AG04450 (cell line): ENCODE measurements around the gene ERI2. TPM values are rescaled to one million over a fixed set of nuclear protein-coding genes. Genes with fewer than 3 reads are reported as not detected.

ENCODE experiments used
- CTCF ChIA-PET: fragments of 300-600, 350-600 bp; formaldehyde crosslinking; extraction: SDS; loops from one replicate; lab custom pipeline; 2022; ENCODE audit warnings: antibody characterized with exemption, inconsistent platforms; lab: Charles Lee
- POLR2A ChIA-PET: fragments of 350-600 bp; formaldehyde crosslinking; extraction: SDS; loops from one replicate; lab custom pipeline; 2021; ENCODE audit warnings: antibody characterized with exemption, inconsistent platforms; lab: Yijun Ruan, JAX
- DNase-seq: peaks from one replicate; pipeline ENCODE4 v3.0.0-alpha.2; 2011; ENCODE audit warnings: low read depth, low spot score
- H3K27ac ChIP-seq: one replicate; pipeline ENCODE4 v1.5.1; 2012; ENCODE audit warnings: low read depth, low read length, control low read depth
- H3K27me3 ChIP-seq: one replicate; pipeline ENCODE4 v1.6.0; 2012; ENCODE audit warnings: low read length; ENCODE audit not compliant: control insufficient read depth, insufficient read depth
- H3K4me3 ChIP-seq: 2 replicates; pipeline ENCODE4 v1.5.1; 2011; ENCODE audit warnings: mild to moderate bottlenecking, low read depth, low read length, control low read depth
- H3K9me3 ChIP-seq: 2 replicates; pipeline ENCODE4 v1.5.1; 2012; ENCODE audit warnings: low read length; ENCODE audit not compliant: control insufficient read depth, insufficient read depth
- polyA minus RNA-seq: library from RNA; depleted of rRNA, polyadenylated mRNA; stranded (reverse); fragments of >200 nt; gene quantifications from 2 replicates; pipeline ENCODE4 v1.2.3, GENCODE V29; 2011; rRNA and poly(A)+ RNA removed
- polyA plus RNA-seq: library from polyadenylated mRNA; depleted of rRNA; stranded (reverse); fragments of >200 nt; gene quantifications from 2 replicates; pipeline ENCODE4 v1.2.3, GENCODE V29; 2011; rRNA removed
- TF ChIP-seq, protein P1 (sequence below): IDR thresholded peaks from 2 replicates; pipeline ENCODE4 v1.5.1; 2011; ENCODE audit warnings: low read depth, low read length, control low read depth, inconsistent platforms

Gene ERI2, protein sequence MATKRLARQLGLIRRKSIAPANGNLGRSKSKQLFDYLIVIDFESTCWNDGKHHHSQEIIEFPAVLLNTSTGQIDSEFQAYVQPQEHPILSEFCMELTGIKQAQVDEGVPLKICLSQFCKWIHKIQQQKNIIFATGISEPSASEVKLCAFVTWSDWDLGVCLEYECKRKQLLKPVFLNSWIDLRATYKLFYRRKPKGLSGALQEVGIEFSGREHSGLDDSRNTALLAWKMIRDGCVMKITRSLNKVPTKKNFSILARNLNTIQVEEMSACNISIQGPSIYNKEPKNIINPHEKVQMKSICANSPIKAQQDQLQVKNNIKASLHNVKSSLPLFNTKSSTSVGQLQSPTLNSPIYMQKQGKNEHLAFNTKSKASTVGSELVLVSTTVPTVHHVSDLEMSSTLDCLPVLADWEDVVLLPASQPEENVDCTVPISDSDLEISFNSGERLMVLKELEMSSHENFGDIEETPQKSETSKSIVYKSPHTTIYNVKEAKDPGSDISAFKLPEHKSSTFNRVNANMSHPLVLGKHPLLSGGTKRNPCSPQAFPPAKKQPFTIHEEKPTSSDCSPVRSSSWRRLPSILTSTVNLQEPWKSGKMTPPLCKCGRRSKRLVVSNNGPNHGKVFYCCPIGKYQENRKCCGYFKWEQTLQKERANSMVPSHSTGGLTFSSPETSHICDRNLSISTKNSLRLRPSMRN
- polyA plus RNA-seq (10.2 and 14.8 TPM in 2 replicates), polyA minus RNA-seq (5.7 TPM in 2 replicates)

DNA sequence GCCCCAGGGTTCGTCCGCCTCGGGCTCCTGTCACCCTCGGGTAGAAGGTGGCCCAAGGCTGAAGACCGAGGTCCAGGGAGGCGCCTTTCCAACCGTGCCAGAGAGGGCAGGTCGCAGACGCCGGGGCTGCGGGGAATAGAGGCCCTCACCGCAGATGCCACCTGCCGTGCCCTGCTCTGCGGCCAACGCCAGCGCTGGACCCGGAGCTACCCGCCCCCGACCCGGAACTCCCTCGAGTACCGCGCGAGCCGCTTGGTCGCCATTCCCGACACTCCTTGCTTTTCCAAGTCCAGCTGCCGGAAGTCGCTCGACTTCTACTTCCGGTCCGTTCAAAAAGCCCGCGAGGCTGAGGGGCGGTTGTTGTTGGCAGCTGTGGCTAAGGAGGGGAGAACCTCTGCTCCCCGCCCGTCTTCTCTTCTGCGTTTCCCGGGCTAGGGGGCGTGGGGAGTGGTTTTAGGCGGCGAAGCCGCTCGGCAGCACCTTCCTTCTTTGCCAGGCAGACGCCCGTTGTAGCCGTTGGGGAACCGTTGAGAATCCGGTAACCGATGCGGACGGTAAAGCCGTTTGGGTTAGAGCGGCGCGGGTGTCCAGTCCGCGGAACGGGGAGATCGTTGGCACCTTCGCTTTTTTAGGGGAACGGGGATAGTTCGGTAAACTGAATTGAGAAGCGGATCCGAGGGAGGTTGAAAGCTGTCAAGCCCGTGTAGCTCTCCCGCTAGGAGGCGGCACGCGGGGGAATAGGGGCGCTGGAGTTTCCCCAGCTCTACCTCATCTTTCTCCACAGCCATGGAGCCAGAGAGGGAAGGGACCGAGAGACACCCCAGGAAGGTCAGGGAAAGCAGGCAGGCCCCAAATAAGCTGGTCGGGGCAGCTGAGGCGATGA lies at the start of gene ERI2, which contains the start of gene REXO5:
ERI2 (minus strand) TSS at position 305 of the 883 bp plus-strand sequence; CDS start at position 263, 42 bp downstream.
REXO5 (plus strand) TSS at position 360 of the 883 bp plus-strand sequence; CDS start at position 787, 427 bp downstream.
- ChIA-PET CTCF (interaction anchor here (0.6 to 1.3 kb wide), 18 partner anchors 8 to 494 kb away, joined by 3 to 10 read pairs (median 4); no protein-coding TSS in a partner anchor), POLR2A (interaction anchor here (0.6 to 0.9 kb wide), 7 partner anchors 13 to 318 kb away, joined by 3 to 9 read pairs (median 4); partner anchors contain the start of genes DCUN1D3, LYRM1 and THUMPD1)
- Histone ChIP-seq H3K4me3 (peak within 1 kb of the TSS; percentile 97), H3K27ac (peak within 1 kb of the TSS; percentile 92), H3K9me3 (no peaks in the 10 kb centered on the region), H3K27me3 (no peaks in the 10 kb centered on the region)
- peak; percentile 84 for DNase-seq
- TF ChIP-seq, protein P1, sequence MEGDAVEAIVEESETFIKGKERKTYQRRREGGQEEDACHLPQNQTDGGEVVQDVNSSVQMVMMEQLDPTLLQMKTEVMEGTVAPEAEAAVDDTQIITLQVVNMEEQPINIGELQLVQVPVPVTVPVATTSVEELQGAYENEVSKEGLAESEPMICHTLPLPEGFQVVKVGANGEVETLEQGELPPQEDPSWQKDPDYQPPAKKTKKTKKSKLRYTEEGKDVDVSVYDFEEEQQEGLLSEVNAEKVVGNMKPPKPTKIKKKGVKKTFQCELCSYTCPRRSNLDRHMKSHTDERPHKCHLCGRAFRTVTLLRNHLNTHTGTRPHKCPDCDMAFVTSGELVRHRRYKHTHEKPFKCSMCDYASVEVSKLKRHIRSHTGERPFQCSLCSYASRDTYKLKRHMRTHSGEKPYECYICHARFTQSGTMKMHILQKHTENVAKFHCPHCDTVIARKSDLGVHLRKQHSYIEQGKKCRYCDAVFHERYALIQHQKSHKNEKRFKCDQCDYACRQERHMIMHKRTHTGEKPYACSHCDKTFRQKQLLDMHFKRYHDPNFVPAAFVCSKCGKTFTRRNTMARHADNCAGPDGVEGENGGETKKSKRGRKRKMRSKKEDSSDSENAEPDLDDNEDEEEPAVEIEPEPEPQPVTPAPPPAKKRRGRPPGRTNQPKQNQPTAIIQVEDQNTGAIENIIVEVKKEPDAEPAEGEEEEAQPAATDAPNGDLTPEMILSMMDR: peak; percentile 65

DNA sequence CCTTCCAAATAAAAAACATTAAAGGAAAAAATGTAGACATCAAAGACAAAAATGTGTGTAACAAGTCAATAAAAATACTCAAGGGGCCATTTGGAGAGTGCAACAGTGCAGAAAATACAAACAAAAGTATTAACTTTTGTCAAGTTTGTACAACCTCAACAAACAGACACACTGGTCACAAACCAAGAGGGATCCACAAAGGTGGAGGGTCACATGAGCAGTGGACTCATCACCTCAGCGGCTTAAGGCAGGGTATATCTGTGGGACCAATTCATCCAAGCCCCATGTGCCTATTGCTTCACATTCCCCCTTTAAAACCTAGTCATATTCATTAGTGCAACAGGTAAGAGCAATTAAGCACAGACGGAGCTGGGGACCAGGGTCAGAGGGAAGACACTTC lies 48.7 kb upstream of the ERI2 start:
- Histone ChIP-seq H3K9me3 (no peaks in the 10 kb centered on the region), H3K27me3 (no peaks in the 10 kb centered on the region), H3K4me3 (no peak overlapping the region), H3K27ac (no peak overlapping the region)
- no peak for DNase-seq
- TF ChIP-seq, protein P1: no peak
- CTCF ChIA-PET: no interaction called here
- POLR2A ChIA-PET: no interaction called here

DNA sequence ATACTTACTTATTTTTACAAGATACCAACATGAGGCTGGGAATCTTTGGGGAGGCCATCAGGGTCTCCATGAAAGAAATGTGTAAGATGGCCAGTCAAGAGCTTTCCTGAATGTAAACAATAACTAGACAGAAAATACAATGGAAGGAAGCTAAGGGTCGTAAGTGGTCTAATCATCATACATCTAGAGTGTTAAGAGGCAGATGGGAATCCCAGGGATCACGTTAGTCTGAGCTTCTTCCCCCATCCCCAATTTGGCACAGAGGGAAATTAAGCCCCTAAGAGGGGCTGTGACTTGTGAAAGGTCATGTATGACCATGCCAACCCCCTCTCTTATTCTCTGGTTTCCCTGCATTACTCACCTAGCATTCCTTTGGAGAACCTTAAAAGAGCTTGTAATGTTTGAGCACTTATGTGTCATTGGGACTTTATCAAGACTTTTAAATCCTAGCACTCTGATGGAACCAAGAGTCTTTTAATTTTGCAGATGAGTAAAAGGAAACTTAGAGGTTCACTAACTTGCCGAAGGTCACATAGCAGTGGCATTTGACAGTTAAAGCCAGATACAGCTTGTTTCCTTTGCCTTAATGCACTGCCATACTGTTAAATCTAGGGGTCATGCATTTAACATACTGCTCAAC lies 47.8 kb upstream of the ERI2 start:
- ChIA-PET CTCF (interaction anchor here (1.0 to 5.6 kb wide), 3 partner anchors 11 to 448 kb away, joined by 4 to 37 read pairs (median 34); no protein-coding TSS in a partner anchor), POLR2A (no interaction called here)
- TF ChIP-seq, protein P1: no peak
- Histone ChIP-seq H3K27me3 (no peaks in the 10 kb centered on the region), H3K4me3 (no peak overlapping the region), H3K27ac (no peak overlapping the region), H3K9me3 (no peaks in the 10 kb centered on the region)
- no peak for DNase-seq

DNA sequence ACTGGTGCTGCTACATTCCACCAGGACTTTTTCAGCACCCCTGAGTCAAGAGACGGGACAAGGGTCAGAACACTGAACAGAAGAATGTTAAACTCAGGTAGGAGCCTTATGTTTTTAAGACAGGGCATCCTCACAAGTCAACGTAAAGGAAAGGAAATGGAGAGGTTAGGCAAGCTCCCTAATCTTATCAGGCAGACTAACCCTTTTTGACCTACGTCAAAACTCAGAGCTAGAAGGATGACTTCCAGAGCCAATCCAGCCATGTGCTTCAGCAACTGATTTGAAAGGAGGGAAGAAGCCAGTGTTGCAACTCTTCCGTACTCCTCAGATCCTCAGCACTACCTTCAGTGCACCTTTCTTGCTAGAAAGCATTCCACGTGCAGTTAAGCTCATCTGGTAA lies 46.9 kb upstream of the ERI2 start:
- H3K27ac ChIP-seq: no peak overlapping the region
- POLR2A ChIA-PET: no interaction called here
- no peak for DNase-seq

More for the DNA sequence above, 46.9 kb upstream of the ERI2 start:
- no peak overlapping the region for H3K4me3 ChIP-seq
- no peaks in the 10 kb centered on the region for H3K9me3 ChIP-seq
- H3K27me3 ChIP-seq: no peaks in the 10 kb centered on the region
- CTCF ChIA-PET: interaction anchor here (1.0 to 5.6 kb wide), 3 partner anchors 12 to 449 kb away, joined by 4 to 37 read pairs (median 34); no protein-coding TSS in a partner anchor
- TF ChIP-seq, protein P1: no peak
